Measurements from ENCODE around the gene HSPB7.
"Not testable (repeated sequence)": the region's sequence is repeated elsewhere in the genome, so short reads cannot be mapped to it uniquely, and the experiment has no call there.

The HSPB7 gene

GRCh38 chr1:16063226-16063829, 45.5 kb upstream of the HSPB7 start:
- no peak for DNase-seq (ENCODE audit: low read depth)
- H3K4me3 ChIP-seq (ENCODE audit: low read depth, low read length) = no peak overlapping the region
- TF ChIP-seq, protein P1, sequence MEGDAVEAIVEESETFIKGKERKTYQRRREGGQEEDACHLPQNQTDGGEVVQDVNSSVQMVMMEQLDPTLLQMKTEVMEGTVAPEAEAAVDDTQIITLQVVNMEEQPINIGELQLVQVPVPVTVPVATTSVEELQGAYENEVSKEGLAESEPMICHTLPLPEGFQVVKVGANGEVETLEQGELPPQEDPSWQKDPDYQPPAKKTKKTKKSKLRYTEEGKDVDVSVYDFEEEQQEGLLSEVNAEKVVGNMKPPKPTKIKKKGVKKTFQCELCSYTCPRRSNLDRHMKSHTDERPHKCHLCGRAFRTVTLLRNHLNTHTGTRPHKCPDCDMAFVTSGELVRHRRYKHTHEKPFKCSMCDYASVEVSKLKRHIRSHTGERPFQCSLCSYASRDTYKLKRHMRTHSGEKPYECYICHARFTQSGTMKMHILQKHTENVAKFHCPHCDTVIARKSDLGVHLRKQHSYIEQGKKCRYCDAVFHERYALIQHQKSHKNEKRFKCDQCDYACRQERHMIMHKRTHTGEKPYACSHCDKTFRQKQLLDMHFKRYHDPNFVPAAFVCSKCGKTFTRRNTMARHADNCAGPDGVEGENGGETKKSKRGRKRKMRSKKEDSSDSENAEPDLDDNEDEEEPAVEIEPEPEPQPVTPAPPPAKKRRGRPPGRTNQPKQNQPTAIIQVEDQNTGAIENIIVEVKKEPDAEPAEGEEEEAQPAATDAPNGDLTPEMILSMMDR (conservative IDR thresholded peaks at IDR 0.05; ENCODE audit: low read depth, low read length) = no peak

GRCh38 chr1:16062687-16063075, 44.8 kb upstream of the HSPB7 start:
- DNase-seq (ENCODE audit: low read depth) = not testable (repeated sequence)

DNA sequence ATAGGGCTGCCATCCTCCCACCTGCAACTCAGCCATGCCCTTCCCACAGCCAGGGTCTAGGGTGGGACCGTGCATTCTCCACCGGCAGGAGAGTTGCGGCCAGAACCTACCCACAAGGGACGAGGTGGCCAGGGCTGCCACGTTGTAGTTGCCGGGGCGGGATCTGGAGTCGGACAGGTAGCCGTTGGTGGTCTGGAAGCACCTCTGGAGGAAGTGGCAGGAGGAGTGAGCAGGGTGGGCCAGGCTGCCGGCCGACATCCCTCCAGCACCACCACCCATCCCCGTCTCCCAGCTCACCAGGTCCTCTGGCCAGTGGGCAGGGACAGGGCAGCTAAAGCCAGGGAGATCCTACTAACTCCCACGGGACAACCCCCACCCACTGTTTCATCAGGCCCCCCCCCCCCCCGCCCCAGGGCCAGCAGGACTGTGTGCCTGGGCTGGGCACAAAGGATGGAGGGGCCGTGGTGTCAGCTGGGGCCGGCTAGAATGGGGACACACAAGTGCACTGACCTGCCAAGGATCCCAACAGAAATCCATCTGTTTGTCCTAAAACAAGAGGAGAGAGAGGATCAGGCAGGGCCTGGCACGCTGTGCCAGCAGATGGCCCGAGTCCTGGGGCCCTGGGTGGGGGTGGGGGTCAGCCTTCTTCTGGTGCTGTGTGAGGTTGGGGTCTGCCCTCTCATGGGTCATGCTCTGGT, 44.3 kb upstream of the HSPB7 start:
- H3K4me3 ChIP-seq (ENCODE audit: low read depth, low read length); DNase-seq (ENCODE audit: low read depth): not testable (repeated sequence)

More at GRCh38 chr1:16062687-16063075, 44.8 kb upstream of the HSPB7 start:
- not testable (repeated sequence) for H3K4me3 ChIP-seq (ENCODE audit: low read depth, low read length)

DNA sequence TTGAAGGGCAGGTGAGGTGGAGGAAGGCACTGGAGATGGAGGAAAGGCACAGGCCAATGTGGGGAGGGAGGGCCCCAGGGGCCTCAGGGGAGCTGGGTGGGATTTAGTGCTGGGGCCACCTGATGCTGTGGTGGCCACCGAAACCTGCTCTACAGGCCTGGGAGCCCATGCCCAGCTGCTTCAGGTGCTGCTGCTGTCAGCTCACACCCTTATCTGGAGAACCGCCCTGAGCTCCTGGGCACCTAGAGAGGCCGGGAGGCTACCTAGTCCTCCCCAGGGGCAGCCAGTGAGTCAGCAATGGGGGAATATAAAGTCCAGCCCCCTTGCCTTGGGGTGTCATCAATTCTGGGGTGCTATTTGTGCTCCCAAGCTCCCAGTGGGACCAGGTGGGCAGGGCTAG, 43.4 kb upstream of the HSPB7 start:
- TF ChIP-seq, protein P1 (conservative IDR thresholded peaks at IDR 0.05; ENCODE audit: low read depth, low read length) = no peak
- no peak overlapping the region for H3K4me3 ChIP-seq (ENCODE audit: low read depth, low read length)
- no peak for DNase-seq (ENCODE audit: low read depth)

GRCh38 chr1:16058394-16059120, 40.7 kb upstream of the HSPB7 start:
- H3K4me3 ChIP-seq (ENCODE audit: low read depth, low read length); DNase-seq (ENCODE audit: low read depth): not testable (repeated sequence)

DNA sequence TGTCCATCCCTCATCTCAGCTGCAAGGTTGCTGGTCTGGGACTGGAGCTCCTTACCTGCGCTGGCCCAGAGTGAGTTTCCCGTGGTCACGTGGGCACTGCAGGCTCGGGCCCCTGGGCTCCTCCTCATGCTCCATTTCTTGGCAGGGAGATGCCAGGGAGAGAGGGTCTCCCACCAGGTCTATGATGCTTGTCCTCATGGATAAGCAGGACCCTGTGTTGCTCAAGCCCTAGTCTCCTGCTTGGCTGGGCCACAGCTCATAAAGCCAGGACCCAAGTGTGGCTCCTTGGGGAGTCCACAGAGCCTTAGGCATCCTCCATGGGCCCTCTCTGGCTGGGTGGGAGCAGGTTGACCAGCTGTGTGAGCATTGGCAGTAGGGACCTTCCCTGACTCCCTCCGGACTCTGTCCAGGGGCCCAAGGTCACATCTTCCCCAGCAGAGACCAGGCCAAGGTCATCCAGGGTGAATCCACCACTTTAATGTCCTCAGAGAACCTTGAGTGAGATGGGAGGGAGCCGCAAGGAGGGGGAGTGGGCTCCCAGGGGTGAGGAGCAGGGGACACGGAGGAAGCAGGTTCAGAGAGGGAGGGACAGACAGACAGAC, 39.6 kb upstream of the HSPB7 start:
- H3K4me3 ChIP-seq (ENCODE audit: low read depth, low read length); DNase-seq (ENCODE audit: low read depth): not testable (repeated sequence)

DNA sequence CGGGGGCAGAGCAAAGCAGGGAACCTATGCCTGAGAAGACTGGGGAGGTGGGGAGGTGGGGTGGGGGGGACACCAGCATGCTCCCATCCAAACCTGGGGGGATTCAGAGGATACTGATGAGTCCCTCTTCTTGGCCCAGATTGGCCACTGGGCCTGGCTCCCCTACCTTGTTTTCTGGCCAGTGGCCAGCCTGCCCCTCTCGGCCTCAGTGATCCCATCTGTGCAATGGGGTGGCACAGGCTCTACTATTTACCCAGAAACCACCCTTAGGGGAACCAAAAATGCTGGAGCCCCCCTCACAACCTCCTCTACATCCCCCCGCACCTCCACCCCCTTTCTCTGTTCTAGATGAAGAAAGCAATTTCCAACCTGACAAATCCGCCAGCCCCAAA, 38.7 kb upstream of the HSPB7 start:
- not testable (repeated sequence) for H3K4me3 ChIP-seq (ENCODE audit: low read depth, low read length); DNase-seq (ENCODE audit: low read depth)

- TF ChIP-seq, protein P1 (conservative IDR thresholded peaks at IDR 0.05; ENCODE audit: low read depth, low read length) = peak; percentile 94
- H3K4me3 ChIP-seq (ENCODE audit: low read depth, low read length) = no peak overlapping the region
- DNase-seq (ENCODE audit: low read depth) = peak; percentile 84
Measured at GRCh38 chr1:16055613-16056520, 38.0 kb upstream of the HSPB7 start.

Data from choroid plexus epithelial cell (primary cell).